Stimulated activated CD8-positive, alpha-beta memory T cell treated with anti-CD3 and anti-CD28 coated beads, Interleukin-15, amount 100 ng/mL, for 4 hours (primary cell): ENCODE results near the gene BCR.
"Not testable (repeated sequence)": the region's sequence is repeated elsewhere in the genome, so short reads cannot be mapped to it uniquely, and the experiment has no call there.

ENCODE experiments used
- DNase-seq, 2 donors: peaks; one replicate each; pipeline ENCODE4 v3.0.0-alpha.2; 2020; ENCODE audit warnings: low read depth in 2 of 2

The BCR gene

DNA sequence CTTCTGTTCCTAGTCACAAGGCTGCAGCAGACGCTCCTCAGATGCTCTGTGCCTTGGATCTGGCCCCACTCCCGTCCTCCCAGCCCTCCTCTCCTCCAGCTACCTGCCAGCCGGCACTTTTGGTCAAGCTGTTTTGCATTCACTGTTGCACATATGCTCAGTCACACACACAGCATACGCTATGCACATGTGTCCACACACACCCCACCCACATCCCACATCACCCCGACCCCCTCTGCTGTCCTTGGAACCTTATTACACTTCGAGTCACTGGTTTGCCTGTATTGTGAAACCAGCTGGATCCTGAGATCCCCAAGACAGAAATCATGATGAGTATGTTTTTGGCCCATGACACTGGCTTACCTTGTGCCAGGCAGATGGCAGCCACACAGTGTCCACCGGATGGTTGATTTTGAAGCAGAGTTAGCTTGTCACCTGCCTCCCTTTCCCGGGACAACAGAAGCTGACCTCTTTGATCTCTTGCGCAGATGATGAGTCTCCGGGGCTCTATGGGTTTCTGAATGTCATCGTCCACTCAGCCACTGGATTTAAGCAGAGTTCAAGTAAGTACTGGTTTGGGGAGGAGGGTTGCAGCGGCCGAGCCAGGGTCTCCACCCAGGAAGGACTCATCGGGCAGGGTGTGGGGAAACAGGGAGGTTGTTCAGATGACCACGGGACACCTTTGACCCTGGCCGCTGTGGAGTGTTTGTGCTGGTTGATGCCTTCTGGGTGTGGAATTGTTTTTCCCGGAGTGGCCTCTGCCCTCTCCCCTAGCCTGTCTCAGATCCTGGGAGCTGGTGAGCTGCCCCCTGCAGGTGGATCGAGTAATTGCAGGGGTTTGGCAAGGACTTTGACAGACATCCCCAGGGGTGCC lies 109.8 kb downstream of the BCR start:
- peak in 1 of 2 donors; percentile 19 for DNase-seq

- DNase-seq = no peak
These were observed 111.6 kb downstream of the BCR start for GRCh38 chr22:23291806-23292452.

DNA sequence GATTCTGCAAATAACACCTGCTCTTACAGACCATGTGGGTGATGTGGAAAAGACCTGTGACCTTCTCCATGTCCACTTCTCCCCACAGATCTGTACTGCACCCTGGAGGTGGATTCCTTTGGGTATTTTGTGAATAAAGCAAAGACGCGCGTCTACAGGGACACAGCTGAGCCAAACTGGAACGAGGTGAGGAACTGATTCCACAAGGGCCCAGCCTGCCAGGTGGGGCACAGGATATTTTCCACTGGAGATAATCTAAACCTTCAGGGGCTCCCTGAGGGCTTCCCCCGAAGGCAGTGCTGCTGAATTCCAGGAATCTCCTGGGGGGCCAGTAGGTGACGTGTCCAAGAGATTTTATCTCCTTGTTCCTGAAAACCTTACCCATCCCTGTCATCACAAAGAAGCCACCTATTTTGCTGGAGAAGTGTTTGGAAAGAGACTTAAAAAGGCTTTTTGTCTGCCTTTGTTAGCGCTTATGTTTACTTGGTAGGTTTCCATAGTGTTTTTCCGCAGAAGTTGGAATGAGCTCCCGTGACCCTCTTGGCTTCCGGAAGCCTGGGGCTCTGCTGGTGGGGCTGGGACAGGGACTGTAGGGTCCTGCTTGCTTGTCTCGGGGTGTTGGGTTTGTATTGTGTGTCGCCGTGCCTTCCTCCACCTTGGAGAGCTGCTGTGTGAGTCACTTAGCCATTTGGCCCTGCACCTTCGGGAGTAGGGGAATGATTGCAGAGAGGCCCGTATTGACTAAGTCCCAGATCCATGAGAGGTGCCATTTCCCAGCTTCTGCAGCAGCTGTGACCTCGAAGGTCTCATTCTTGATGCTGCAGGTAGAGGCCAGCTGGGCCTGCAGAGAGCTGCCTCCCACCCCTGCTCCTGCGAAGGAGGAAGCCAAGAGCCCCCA lies 112.4 kb downstream of the BCR start:
- DNase-seq = no peak

DNA sequence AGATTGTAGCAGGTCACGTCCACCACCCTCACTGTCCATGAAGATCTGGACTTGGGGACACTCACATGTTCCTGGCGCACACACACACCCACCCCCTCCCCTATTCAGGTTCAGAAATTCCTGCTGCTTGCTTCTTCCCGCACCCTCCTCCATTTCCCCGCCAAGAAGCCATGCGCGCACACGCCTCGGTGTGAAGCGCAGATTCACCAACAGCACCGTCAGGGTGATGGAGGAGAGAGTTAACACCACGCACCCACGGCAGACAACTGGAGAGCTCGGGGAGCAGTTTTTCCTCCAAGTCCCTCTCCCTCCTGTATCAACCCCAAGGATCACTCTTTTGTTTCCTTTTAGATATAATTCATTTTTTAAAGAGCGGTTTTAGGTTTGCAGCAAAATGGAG lies 113.4 kb downstream of the BCR start:
- no peak for DNase-seq

GRCh38 chr22:23294221-23294620 lies 113.9 kb downstream of the BCR start:
- no peak for DNase-seq

DNA sequence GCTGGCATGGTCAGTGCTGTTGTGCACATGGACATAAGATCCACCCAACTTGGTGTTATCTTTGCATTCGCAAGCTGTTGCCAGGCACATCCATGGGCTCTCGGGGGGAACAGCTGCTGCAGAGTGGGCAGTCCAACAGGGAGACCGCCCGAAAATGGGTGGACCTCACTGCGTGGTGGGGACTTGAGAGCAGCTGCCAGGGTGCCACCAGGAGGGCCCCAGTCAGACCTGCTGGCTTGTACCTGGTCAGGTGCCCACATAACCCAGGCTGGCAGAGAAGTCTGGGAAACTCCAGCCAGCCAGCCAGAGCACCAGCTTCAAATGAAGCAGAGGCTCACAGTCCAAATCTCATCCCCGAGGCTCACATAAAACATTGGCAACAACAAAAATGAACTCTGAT lies 120.2 kb downstream of the BCR start:
- no peak for DNase-seq

- DNase-seq = no peak
These were observed 121.3 kb downstream of the BCR start for GRCh38 chr22:23301591-23301990.

DNA sequence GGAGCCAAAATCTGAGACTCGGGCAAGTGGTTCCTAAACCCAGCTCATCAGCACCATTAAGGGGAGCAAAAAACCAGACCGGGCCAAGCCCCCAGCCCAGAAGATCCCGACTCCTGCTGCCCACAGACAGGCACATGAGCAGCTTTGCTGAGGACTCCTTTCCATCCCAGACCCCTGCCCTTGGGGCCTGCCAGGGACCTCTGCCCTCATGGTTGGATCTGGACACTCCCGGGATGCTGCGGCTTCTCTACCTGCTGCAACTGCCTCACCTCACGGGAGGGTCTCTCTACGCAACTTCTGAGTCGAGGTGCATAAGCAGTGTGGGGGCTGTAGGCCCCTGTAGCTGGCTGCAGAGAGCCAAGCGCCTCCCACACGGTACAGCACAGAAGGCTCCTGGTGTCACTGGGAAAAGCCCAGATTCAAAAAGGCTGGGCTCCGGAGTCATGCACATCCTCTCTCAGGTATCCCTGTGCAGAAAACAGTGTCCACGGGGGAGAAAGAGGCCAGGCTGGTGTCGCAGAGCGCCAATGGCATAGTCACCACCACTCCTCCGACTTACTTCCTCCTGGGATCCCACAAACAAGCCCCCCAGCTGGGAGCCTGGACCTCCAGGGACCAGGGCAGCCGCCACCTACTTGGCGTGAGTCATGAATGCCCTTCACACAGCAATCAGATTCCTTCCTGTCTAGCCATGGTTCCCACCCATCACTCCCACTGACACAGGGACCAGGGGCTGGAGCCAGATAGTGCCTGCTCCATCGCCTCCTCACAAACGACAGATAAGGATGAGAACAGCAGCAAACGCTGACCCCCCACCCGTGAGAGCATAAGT lies 122.1 kb downstream of the BCR start:
- no peak for DNase-seq

DNA sequence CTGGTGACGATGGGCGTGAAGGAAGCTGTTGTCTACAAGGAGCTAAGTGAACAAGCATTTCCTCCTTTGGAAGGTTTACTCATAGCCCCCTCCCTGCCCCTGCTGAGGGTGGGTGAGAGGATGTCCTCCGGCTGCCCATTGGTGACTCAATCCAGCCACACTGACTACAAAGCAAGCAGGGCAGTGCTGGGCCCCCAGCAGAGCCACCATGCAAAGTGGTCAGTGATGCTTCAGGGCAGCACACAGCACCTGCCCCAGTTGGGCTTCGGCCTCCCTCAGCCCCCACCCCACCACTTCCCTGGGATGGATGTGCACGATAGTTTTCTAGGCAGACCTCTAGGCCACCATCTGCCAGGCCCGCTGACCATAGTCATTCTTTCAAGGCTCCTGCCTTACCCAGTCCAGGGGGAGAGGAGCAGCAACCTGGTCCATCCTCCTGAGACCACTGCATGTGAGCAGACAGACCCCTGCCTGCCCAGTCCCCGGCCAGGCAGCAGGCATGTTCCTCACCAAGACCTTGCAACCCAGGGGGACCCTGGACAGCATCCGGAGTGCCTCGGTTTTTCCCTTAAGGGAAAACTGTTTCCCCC lies 125.1 kb downstream of the BCR start:
- no peak for DNase-seq

DNA sequence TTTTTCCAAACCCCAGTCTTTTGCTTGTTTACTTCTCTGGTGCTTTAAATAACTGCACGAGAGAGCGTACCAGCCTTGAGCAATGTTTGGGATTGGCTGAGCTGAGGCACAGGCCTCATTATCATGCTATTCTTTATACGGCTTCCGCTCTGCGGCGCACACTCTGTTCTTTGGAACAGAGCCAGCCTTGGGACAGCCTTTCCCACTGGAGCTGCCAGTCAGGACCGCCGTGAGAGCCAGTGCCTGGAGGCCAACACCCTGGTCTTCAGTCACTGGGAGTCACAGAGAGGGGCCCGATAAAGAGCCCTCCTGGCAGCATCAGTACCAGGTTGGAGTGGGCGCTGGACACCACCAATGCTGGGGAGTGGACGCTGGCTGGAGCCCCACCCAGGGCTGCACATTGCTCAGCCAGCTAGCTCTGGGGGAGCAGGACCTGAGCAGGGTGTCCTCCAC lies 125.6 kb downstream of the BCR start:
- DNase-seq = no peak

- DNase-seq = no peak
These were observed 126.2 kb downstream of the BCR start for GRCh38 chr22:23306438-23306921.

- DNase-seq = no peak
These were observed 126.6 kb downstream of the BCR start for GRCh38 chr22:23306926-23307325.

GRCh38 chr22:23307511-23307910 lies 127.2 kb downstream of the BCR start:
- DNase-seq = not testable (repeated sequence)

DNA sequence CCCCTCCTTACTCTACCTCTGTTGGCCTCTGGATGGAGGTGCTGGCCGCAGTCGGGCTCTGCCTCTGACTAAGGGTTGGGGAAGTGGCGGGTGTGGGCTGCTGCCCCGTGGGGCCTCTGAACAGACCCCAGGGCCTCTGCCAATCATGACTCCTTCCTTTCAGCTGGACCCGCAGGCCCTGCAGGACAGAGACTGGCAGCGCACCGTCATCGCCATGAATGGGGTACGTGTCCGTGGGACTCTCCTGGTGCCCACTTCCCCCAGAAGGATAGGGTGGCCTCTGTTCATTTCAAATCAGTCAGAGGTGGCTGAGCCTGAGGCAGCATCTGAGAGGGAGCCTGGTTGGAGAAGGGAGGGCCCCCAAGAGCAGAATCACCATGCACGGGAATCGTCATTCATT lies 129.0 kb downstream of the BCR start:
- not testable (repeated sequence) for DNase-seq

DNA sequence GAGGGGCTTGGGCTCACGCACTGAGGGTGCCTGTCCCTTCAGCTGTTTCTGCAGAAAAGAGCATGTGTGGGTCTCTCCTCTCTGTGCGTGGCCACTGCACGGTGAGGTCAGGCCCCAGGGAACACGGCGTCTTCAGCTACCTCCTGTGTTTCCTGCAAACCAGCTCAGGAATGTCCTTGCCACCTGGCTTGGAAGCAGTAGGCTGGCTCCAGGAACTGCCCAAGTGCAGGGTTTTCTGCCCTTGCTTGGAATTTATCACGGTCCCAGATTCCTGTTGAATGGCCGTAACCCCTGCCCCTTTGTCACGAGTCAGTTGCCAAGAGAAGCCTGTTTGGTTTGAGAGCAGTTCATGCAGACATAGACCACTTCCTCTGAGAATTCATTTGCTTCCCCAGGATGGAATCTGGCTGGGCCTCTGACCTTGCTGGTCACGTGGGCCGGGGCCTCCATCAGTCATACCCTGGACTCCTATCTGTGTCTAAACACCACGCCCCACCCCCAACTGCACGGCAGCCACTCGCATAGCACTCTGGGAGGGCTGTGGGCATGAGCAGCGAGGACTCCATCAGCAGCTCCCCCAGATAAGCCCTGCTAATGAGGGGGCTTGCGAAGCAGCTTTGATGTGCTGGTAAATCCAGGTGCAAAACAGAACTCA lies 130.3 kb downstream of the BCR start:
- DNase-seq = not testable (repeated sequence)

GRCh38 chr22:23311635-23312420 lies 131.5 kb downstream of the BCR start:
- DNase-seq = not testable (repeated sequence)

DNA sequence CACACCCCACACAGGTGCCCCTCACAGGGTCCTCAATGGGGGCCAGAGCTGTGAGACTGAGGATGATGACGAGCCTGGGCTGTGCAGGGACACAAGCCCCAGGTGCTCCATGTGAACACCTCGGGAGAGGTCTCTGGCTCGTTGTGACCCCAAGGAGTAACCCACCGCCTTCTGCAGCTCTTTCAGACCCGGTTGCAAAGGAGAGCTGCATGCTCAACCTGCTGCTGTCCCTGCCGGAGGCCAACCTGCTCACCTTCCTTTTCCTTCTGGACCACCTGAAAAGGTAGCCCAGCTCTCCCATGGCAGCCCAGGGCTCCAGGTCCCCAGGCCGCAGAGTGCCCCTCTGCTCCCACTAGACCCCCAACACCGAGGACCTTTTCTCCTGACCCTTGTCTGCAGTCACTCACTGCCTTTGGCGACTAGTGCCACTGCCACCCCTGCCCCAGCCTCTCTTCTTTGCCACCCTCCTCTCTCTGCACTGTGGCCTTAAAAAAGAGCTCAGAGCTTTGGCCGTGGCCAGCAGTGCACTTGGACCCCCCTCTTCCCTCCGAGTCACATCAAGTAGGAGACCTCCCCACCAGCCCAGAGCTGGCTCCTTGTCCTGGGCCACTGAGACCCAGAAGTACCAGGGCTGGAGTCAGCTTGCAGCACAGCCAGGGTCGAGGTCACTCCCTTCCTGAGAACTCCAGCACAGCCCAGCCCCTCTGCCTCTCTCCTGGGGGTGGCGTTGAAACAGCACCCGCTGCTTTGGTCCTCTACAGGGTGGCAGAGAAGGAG lies 133.7 kb downstream of the BCR start:
- no peak for DNase-seq

- DNase-seq = peak in 1 of 2 donors; percentile 4
These were observed 135.1 kb downstream of the BCR start for GRCh38 chr22:23315341-23315917.
